CD14-positive monocyte (primary cell): ENCODE results near the gene RASAL2. TPM values are rescaled to one million over a fixed set of nuclear protein-coding genes. Genes with fewer than 3 reads are reported as not detected.

Experiments
- DNase-seq, 3 donors: peaks; one replicate each; pipeline ENCODE4 v3.0.0-alpha.2; 2011 to 2022
- H2AFZ ChIP-seq: 2 replicates; pipeline ENCODE4 v1.6.0; 2012; ENCODE audit warnings: mild to moderate bottlenecking, low read depth, low read length, inconsistent platforms; ENCODE audit not compliant: insufficient read depth, poor library complexity, severe bottlenecking
- H3K27ac ChIP-seq, 2 donors: 1 replicate in 1 of 2; 2 replicates in 1 of 2; pipeline ENCODE4 v1.5.1; 2012 to 2013; ENCODE audit warnings: low read length in 2 of 2, control low read depth in 1 of 2, inconsistent platforms in 1 of 2, low read depth in 1 of 2, mild to moderate bottlenecking in 1 of 2
- H3K27me3 ChIP-seq, 2 donors: one replicate each; pipeline versions ENCODE4 v1.6.0 to v1.6.1; 2011 to 2013; ENCODE audit warnings: low read length in 2 of 2; ENCODE audit not compliant: control insufficient read depth in 2 of 2, insufficient read depth in 2 of 2
- H3K36me3 ChIP-seq, 2 donors: replicated peaks in 1 of 2; 1 replicate in 1 of 2; 2 replicates in 1 of 2; pipeline versions ENCODE4 v1.5.1 to v1.6.1; 2012 to 2013; ENCODE audit warnings: low read length in 2 of 2, control low read depth in 1 of 2, inconsistent platforms in 1 of 2, mild to moderate bottlenecking in 1 of 2; ENCODE audit not compliant: insufficient read depth in 2 of 2, control insufficient read depth in 1 of 2
- H3K4me1 ChIP-seq, 2 donors: 1 replicate in 1 of 2; 2 replicates in 1 of 2; pipeline versions ENCODE4 v1.5.1 to v1.6.1; 2012 to 2013; ENCODE audit warnings: low read length in 2 of 2, control low read depth in 1 of 2, inconsistent platforms in 1 of 2, mild to moderate bottlenecking in 1 of 2, moderate library complexity in 1 of 2; ENCODE audit not compliant: insufficient read depth in 2 of 2, control insufficient read depth in 1 of 2
- H3K4me2 ChIP-seq: replicated peaks from 2 replicates; pipeline ENCODE3; 2012; ENCODE audit warnings: low read length, moderate library complexity, mild to moderate bottlenecking; ENCODE audit not compliant: poor library complexity, severe bottlenecking; ENCODE audit errors: extremely low read depth
- H3K4me3 ChIP-seq, 3 experiments: fragments of 200-600 bp in 1 of 3; sonication (generic) in 1 of 3; replicated peaks in 1 of 3; 1 replicate in 2 of 3; 2 replicates in 1 of 3; pipeline ENCODE4 v1.5.1; 2011 to 2013; ENCODE audit warnings: low read length in 3 of 3, mild to moderate bottlenecking in 3 of 3, control low read depth in 2 of 3, low read depth in 2 of 3, inconsistent platforms in 1 of 3, moderate library complexity in 1 of 3
- H3K79me2 ChIP-seq: 2 replicates; pipeline ENCODE4 v1.6.0; 2012; ENCODE audit warnings: mild to moderate bottlenecking, control low read depth, inconsistent platforms, low read length, moderate library complexity; ENCODE audit not compliant: insufficient read depth
- H3K9ac ChIP-seq: 2 replicates; pipeline ENCODE4 v1.6.0; 2017; ENCODE audit warnings: low read length, mild to moderate bottlenecking; ENCODE audit not compliant: insufficient read depth, poor library complexity, severe bottlenecking
- H3K9me3 ChIP-seq, 2 donors: replicated peaks in 1 of 2; 1 replicate in 1 of 2; 2 replicates in 1 of 2; pipeline versions ENCODE4 v1.5.1 to v1.6.1; 2012 to 2013; ENCODE audit warnings: low read length in 2 of 2, control low read depth in 1 of 2; ENCODE audit not compliant: control insufficient read depth in 1 of 2, insufficient read depth in 1 of 2
- H4K20me1 ChIP-seq: 2 replicates; pipeline ENCODE4 v1.6.0; 2012; ENCODE audit warnings: mild to moderate bottlenecking, low read length, control low read depth, moderate library complexity; ENCODE audit not compliant: insufficient read depth
- H3K27ac Mint-ChIP-seq, 7 donors: one replicate each; pipeline ENCODE4 v1.8.0; 2020; ENCODE audit warnings: mild to moderate bottlenecking in 7 of 7, mixed read lengths in 7 of 7, moderate library complexity in 6 of 7, inconsistent platforms in 2 of 7
- H3K27me3 Mint-ChIP-seq, 3 donors: one replicate each; pipeline ENCODE4 v1.8.0; 2021 to 2022; ENCODE audit warnings: low read depth in 3 of 3, mild to moderate bottlenecking in 3 of 3, mixed read lengths in 3 of 3, moderate library complexity in 3 of 3, inconsistent platforms in 1 of 3
- H3K36me3 Mint-ChIP-seq, 2 donors: one replicate each; pipeline ENCODE4 v1.8.0; 2020; ENCODE audit warnings: mixed read lengths in 2 of 2, inconsistent platforms in 1 of 2, mild to moderate bottlenecking in 1 of 2
- H3K4me1 Mint-ChIP-seq: one replicate; pipeline ENCODE4 v1.8.0; 2020; ENCODE audit warnings: mild to moderate bottlenecking, mixed read lengths
- H3K4me3 Mint-ChIP-seq, 2 donors: one replicate each; pipeline ENCODE4 v1.8.0; 2020; ENCODE audit warnings: mild to moderate bottlenecking in 2 of 2, mixed read lengths in 2 of 2, moderate library complexity in 1 of 2
- H3K9me3 Mint-ChIP-seq, 7 donors: one replicate each; pipeline ENCODE4 v1.8.0; 2020 to 2022; ENCODE audit warnings: mixed read lengths in 7 of 7, mild to moderate bottlenecking in 6 of 7, moderate library complexity in 6 of 7, inconsistent platforms in 2 of 7
- CTCF ChIP-seq: fragments of 200-600 bp; IDR thresholded peaks from one replicate; pipeline ENCODE4 v1.8.0; 2022; ENCODE audit warnings: antibody characterized with exemption, mild to moderate bottlenecking
- WGBS: methylation state at CpG from one replicate; pipeline ENCODE4 v1.1.5; 2013; ENCODE audit warnings: missing lambda C conversion rate; ENCODE audit not compliant: insufficient coverage; 5-methylcytosine and 5-hydroxymethylcytosine counted together
- intact Hi-C, 2 donors: fragments of 100-400 bp; cut with micrococcal nuclease; formaldehyde crosslinking; loops; one replicate each; pipeline versions ENCODE4 v1.15.0 to v1.15.1; 2023
- polyA plus RNA-seq, 3 donors: library from polyadenylated mRNA; depleted of rRNA in 1 of 3; unstranded in 2 of 3; stranded (reverse) in 1 of 3; fragments of 300-500 nt in 2 of 3; fragments of >200 nt in 1 of 3; fragmentation: Illumina TruSeq in 2 of 3; gene quantifications; 1 replicate in 2 of 3; 2 replicates in 1 of 3; pipeline ENCODE4 v1.2.3, GENCODE V29; 2012 to 2021

RASAL2 gene
- polyA plus RNA-seq, 3 donors, result 0.15 to 1.00 (median 0.63) TPM

GRCh38 chr1:178126741-178127185 lies 32.9 kb downstream of the RASAL2 start:
- Histone ChIP-seq H3K36me3 (no peaks in the 10 kb centered on the region), H3K4me3 (no peak overlapping the region), H4K20me1 (no peaks in the 10 kb centered on the region), H3K9ac (no peak overlapping the region), H3K79me2 (no peaks in the 10 kb centered on the region), H2AFZ (no peak overlapping the region), H3K27me3 (no peaks in the 10 kb centered on the region), H3K4me1 (no peaks in the 10 kb centered on the region), H3K9me3 (no peaks in the 10 kb centered on the region), H3K27ac (no peak overlapping the region), H3K4me2 (no peak overlapping the region)
- DNase-seq, result peak in 1 of 3 donors; percentile 18
- H3K4me1 Mint-ChIP-seq, result peaks cover 8% of the 10 kb centered on the region
- intact Hi-C loops, result no loop called here
- no peaks in the 10 kb centered on the region for H3K27me3 Mint-ChIP-seq
- no peaks in the 10 kb centered on the region for H3K9me3 Mint-ChIP-seq
- no peaks in the 10 kb centered on the region for H3K36me3 Mint-ChIP-seq
- TF ChIP-seq CTCF, result no peak
- no CpG with 5 or more reads among the region's 1 CpG for WGBS
- peak overlapping the region in 1 of 7 donors; percentile 17 for H3K27ac Mint-ChIP-seq
- H3K4me3 Mint-ChIP-seq, result no peak overlapping the region

- no peaks in the 10 kb centered on the region for H4K20me1 ChIP-seq
- H3K27ac ChIP-seq, result no peak overlapping the region
- H3K4me1 Mint-ChIP-seq, result peaks cover 5% of the 10 kb centered on the region
- H3K79me2 ChIP-seq, result no peaks in the 10 kb centered on the region
- H3K27ac Mint-ChIP-seq, result no peak overlapping the region
- no peaks in the 10 kb centered on the region for H3K9me3 Mint-ChIP-seq
- H3K36me3 Mint-ChIP-seq, result no peaks in the 10 kb centered on the region
- H3K9ac ChIP-seq, result no peak overlapping the region
- no peaks in the 10 kb centered on the region for H3K4me1 ChIP-seq
- H3K9me3 ChIP-seq, result no peaks in the 10 kb centered on the region
- no peak for DNase-seq
- H3K4me3 Mint-ChIP-seq, result no peak overlapping the region
- WGBS, result no CpG with 5 or more reads among the region's 2 CpGs
- intact Hi-C loops, result no loop called here
- no peak overlapping the region for H3K4me2 ChIP-seq
- no peak overlapping the region for H3K4me3 ChIP-seq
- no peak for TF ChIP-seq CTCF
- no peaks in the 10 kb centered on the region for H3K27me3 Mint-ChIP-seq
- no peaks in the 10 kb centered on the region for H3K36me3 ChIP-seq
- no peaks in the 10 kb centered on the region for H3K27me3 ChIP-seq
- no peak overlapping the region for H2AFZ ChIP-seq
Observed at GRCh38 chr1:178127482-178128191, 33.7 kb downstream of the RASAL2 start.
